Brain microvascular endothelial cell (primary cell): ENCODE measurements around the gene IFITM10.
"Not testable (repeated sequence)": the region's sequence is repeated elsewhere in the genome, so short reads cannot be mapped to it uniquely, and the experiment has no call there.

Experiments
- DNase-seq: peaks from one replicate; pipeline ENCODE4 v3.0.0-alpha.2; 2020
- H3K27ac ChIP-seq: fragments of 250-450 bp; sonication (Bioruptor Pico); 2 replicates; pipeline ENCODE4 v1.5.1; 2020; ENCODE audit warnings: mild to moderate bottlenecking, moderate library complexity
- H3K27me3 ChIP-seq: fragments of 250-450 bp; sonication (Bioruptor Pico); replicated peaks from 2 replicates; pipeline ENCODE4 v1.5.1; 2020; ENCODE audit warnings: mild to moderate bottlenecking
- H3K36me3 ChIP-seq: fragments of 250-450 bp; sonication (Bioruptor Pico); replicated peaks from 2 replicates; pipeline ENCODE4 v1.5.1; 2020; ENCODE audit warnings: mild to moderate bottlenecking
- H3K4me3 ChIP-seq: 2 replicates; pipeline ENCODE4 v1.5.1; 2011; ENCODE audit warnings: low read depth, mild to moderate bottlenecking, control low read depth, low read length, moderate library complexity
- CTCF ChIP-seq: IDR thresholded peaks from 2 replicates; pipeline ENCODE4 v1.5.1; 2011; ENCODE audit warnings: low read depth, mild to moderate bottlenecking, moderate library complexity, low read length, control low read depth, inconsistent platforms; ENCODE audit errors: missing control alignments
- in situ Hi-C: cut with HindIII; loops from 2 replicates; pipeline ENCODE4 v1.10.0; 2017; ENCODE audit warnings: low sequenced_read_pairs, low pct_ligation_motif_present

The IFITM10 gene

GRCh38 chr11:1690167-1691025 lies 60.0 kb downstream of the IFITM10 start:
- TF ChIP-seq CTCF, result no peak

GRCh38 chr11:1689250-1690166 lies 60.9 kb downstream of the IFITM10 start:
- H3K27ac ChIP-seq, H3K27me3 ChIP-seq, H3K4me3 ChIP-seq, DNase-seq, H3K36me3 ChIP-seq, in situ Hi-C loops: not testable (repeated sequence)

More at GRCh38 chr11:1690167-1691025, 60.0 kb downstream of the IFITM10 start:
- no peak for DNase-seq
- H3K27me3 ChIP-seq, result no peaks in the 10 kb centered on the region
- H3K4me3 ChIP-seq, result no peak overlapping the region
- H3K36me3 ChIP-seq, result no peaks in the 10 kb centered on the region
- in situ Hi-C loops, result no loop called here
- H3K27ac ChIP-seq, result no peak overlapping the region

GRCh38 chr11:1688336-1688947 lies 62.0 kb downstream of the IFITM10 start:
- H3K27ac ChIP-seq, H3K36me3 ChIP-seq, H3K27me3 ChIP-seq: not testable (repeated sequence)

GRCh38 chr11:1686220-1686619 lies 64.2 kb downstream of the IFITM10 start:
- H3K4me3 ChIP-seq, H3K36me3 ChIP-seq, H3K27ac ChIP-seq, H3K27me3 ChIP-seq, DNase-seq, in situ Hi-C loops: not testable (repeated sequence)

More at GRCh38 chr11:1688336-1688947, 62.0 kb downstream of the IFITM10 start:
- in situ Hi-C loops, DNase-seq, H3K4me3 ChIP-seq: not testable (repeated sequence)

GRCh38 chr11:1684886-1685874 lies 65.2 kb downstream of the IFITM10 start:
- H3K27me3 ChIP-seq, DNase-seq, H3K27ac ChIP-seq, in situ Hi-C loops, H3K4me3 ChIP-seq, H3K36me3 ChIP-seq: not testable (repeated sequence)

GRCh38 chr11:1683904-1684572 lies 66.4 kb downstream of the IFITM10 start:
- H3K4me3 ChIP-seq, H3K27ac ChIP-seq, in situ Hi-C loops, H3K36me3 ChIP-seq, H3K27me3 ChIP-seq, DNase-seq: not testable (repeated sequence)

GRCh38 chr11:1683216-1683615 lies 67.2 kb downstream of the IFITM10 start:
- H3K27ac ChIP-seq, H3K4me3 ChIP-seq, H3K27me3 ChIP-seq, H3K36me3 ChIP-seq, DNase-seq, in situ Hi-C loops: not testable (repeated sequence)
